GM12878 (cell line): ENCODE results near the gene THSD8. TPM values are rescaled to one million over a fixed set of nuclear protein-coding genes. Genes with fewer than 3 reads are reported as not detected.

Source experiments
- ATAC-seq: fragments of 200-7000 bp; cut with Tn5 transposase; 3 replicates; pipeline ENCODE4 v1.9.1; 2020; ENCODE audit warnings: mild to moderate bottlenecking, moderate library complexity
- BruUV-seq: library from RNA; stranded (reverse); fragments of 400-500 nt; replicated peaks from 2 replicates; lab custom pipeline; 2021; lab: Mats Ljungman, UMichigan
- CTCF ChIA-PET: fragments of 300-600 bp; sonication (Branson Sonifier 250); formaldehyde crosslinking; extraction: SDS; loops from one replicate; lab custom pipeline; 2021; ENCODE audit warnings: inconsistent platforms; lab: Yijun Ruan, JAX
- POLR2A ChIA-PET: fragments of 350-600 bp; formaldehyde crosslinking; extraction: SDS; loops from one replicate; lab custom pipeline; 2021; ENCODE audit warnings: inconsistent platforms; lab: Charles Lee
- RAD21 ChIA-PET: fragments of 300-600 bp; sonication (Branson Sonifier 250); formaldehyde crosslinking; loops from one replicate; lab custom pipeline; 2023; ENCODE audit warnings: antibody characterized with exemption; ENCODE audit not compliant: unreplicated experiment; lab: Charles Lee
- SMC1A ChIA-PET: fragments of 300-600 bp; sonication (Branson Sonifier 250); formaldehyde crosslinking; loops from one replicate; lab custom pipeline; 2023; ENCODE audit not compliant: unreplicated experiment, uncharacterized antibody; lab: Charles Lee
- DNase-seq: peaks from one replicate; pipeline ENCODE4 v3.0.0-alpha.2; 2011; ENCODE audit warnings: low read depth, low spot score
- FAIRE-seq: peaks from 3 replicates; lab custom pipeline; 2011; peaks lifted over from hg19 to GRCh38; lab: Jason Lieb, UNC
- H2AFZ ChIP-seq: 2 replicates; pipeline ENCODE4 v1.6.0; 2011; ENCODE audit warnings: low read depth, low read length, control low read depth; ENCODE audit not compliant: control insufficient read depth
- H3K27ac ChIP-seq: 2 replicates; pipeline ENCODE4 v1.5.1; 2011; ENCODE audit warnings: control low read depth; ENCODE audit not compliant: control insufficient read depth, insufficient read depth
- H3K27me3 ChIP-seq, 2 experiments: replicated peaks in 1 of 2; 2 replicates each; pipeline versions ENCODE4 v1.6.0 to v1.6.1; 2011; ENCODE audit warnings: low read length in 1 of 2; ENCODE audit not compliant: control insufficient read depth in 2 of 2, insufficient read depth in 2 of 2
- H3K36me3 ChIP-seq, 2 experiments: 2 replicates each; pipeline ENCODE4 v1.5.1; 2011; ENCODE audit warnings: low read length in 1 of 2; ENCODE audit not compliant: control insufficient read depth in 2 of 2, insufficient read depth in 2 of 2
- H3K4me1 ChIP-seq: 2 replicates; pipeline ENCODE4 v1.6.1; 2011; ENCODE audit warnings: mild to moderate bottlenecking, low read length, moderate library complexity, mixed read lengths; ENCODE audit not compliant: control insufficient read depth, insufficient read depth
- H3K4me2 ChIP-seq: 2 replicates; pipeline ENCODE4 v1.6.0; 2011; ENCODE audit warnings: control low read depth; ENCODE audit not compliant: control insufficient read depth, insufficient read depth
- H3K4me3 ChIP-seq: fragments of 200-600 bp; sonication (generic); 2 replicates; pipeline ENCODE4 v1.5.1; 2016
- H3K79me2 ChIP-seq: 2 replicates; pipeline ENCODE4 v1.6.0; 2011; ENCODE audit warnings: low read length; ENCODE audit not compliant: control insufficient read depth, insufficient read depth
- H3K9ac ChIP-seq: 2 replicates; pipeline ENCODE4 v1.8.0; 2011; ENCODE audit warnings: low read length, control low read depth, mixed read lengths; ENCODE audit not compliant: control insufficient read depth, insufficient read depth
- H3K9me3 ChIP-seq: replicated peaks from 3 replicates; pipeline ENCODE4 v1.5.1; 2011; ENCODE audit warnings: mild to moderate bottlenecking, low read length; ENCODE audit not compliant: control insufficient read depth, insufficient read depth
- H4K20me1 ChIP-seq: 2 replicates; pipeline ENCODE4 v1.6.0; 2011; ENCODE audit not compliant: control insufficient read depth, insufficient read depth
- BHLHE40 ChIP-seq, 2 experiments: fragments of 450-650 bp in 1 of 2; IDR thresholded peaks; 2 replicates each; pipeline ENCODE4 v1.6.1; 2011 to 2017; ENCODE audit warnings: low read depth in 2 of 2, borderline replicate concordance in 1 of 2, improper control_type of control experiment in 1 of 2, low read length in 1 of 2, mild to moderate bottlenecking in 1 of 2
- E2F4 ChIP-seq: IDR thresholded peaks from 2 replicates; pipeline ENCODE4 v1.6.1; 2012; ENCODE audit warnings: low read depth, low read length, improper control_type of control experiment
- NFYB ChIP-seq: IDR thresholded peaks from 2 replicates; pipeline ENCODE4 v1.6.1; 2011; ENCODE audit warnings: low read depth, mild to moderate bottlenecking, low read length, improper control_type of control experiment, moderate library complexity; ENCODE audit not compliant: insufficient read depth
- RB1 ChIP-seq: fragments of 450-650 bp; formaldehyde crosslinking; IDR thresholded peaks from 2 replicates; pipeline ENCODE4 v1.6.1; 2017; ENCODE audit warnings: mild to moderate bottlenecking, borderline replicate concordance
- SIX5 ChIP-seq: IDR thresholded peaks from 2 replicates; pipeline ENCODE4 v1.6.1; 2011; ENCODE audit warnings: mild to moderate bottlenecking, low read depth, low read length, moderate library complexity; ENCODE audit not compliant: severe bottlenecking
- SREBF2 ChIP-seq: IDR thresholded peaks from 2 replicates; pipeline ENCODE4 v1.6.1; 2012; ENCODE audit warnings: mild to moderate bottlenecking, low read length
- SUZ12 ChIP-seq: fragments of 200-600 bp; sonication (generic); IDR thresholded peaks from one replicate; pipeline ENCODE4 v1.6.1; 2018; ENCODE audit warnings: antibody characterized with exemption, mild to moderate bottlenecking; ENCODE audit not compliant: unreplicated experiment
- USF1 ChIP-seq: IDR thresholded peaks from 2 replicates; pipeline ENCODE4 v1.6.1; 2011; ENCODE audit warnings: borderline replicate concordance, low read depth, mild to moderate bottlenecking, moderate library complexity, mixed read lengths, low read length; ENCODE audit not compliant: insufficient read depth; ENCODE audit errors: extremely low read length
- WRNIP1 ChIP-seq: IDR thresholded peaks from 2 replicates; pipeline ENCODE4 v1.6.1; 2011; ENCODE audit warnings: low read depth, low read length, improper control_type of control experiment, borderline replicate concordance
- WGBS: methylation state at CpG from one replicate; pipeline ENCODE4 v1.1.6; 2016; ENCODE audit warnings: low lambda C conversion rate; ENCODE audit not compliant: insufficient replicate concordance, insufficient coverage; ENCODE audit errors: missing lambda C conversion rate; 5-methylcytosine and 5-hydroxymethylcytosine counted together
- in situ Hi-C: fragments of 300-500 bp; cut with MboI; formaldehyde crosslinking; loops from 9 replicates; pipeline ENCODE4 v1.14.3; 2018; ENCODE audit warnings: mixed read lengths
- intact Hi-C: fragments of 100-400 bp; cut with micrococcal nuclease; formaldehyde crosslinking; loops from one replicate; pipeline ENCODE4 v1.14.2; 2022; ENCODE audit not compliant: unreplicated experiment
- polyA plus RNA-seq, 11 experiments: library from polyadenylated mRNA; depleted of rRNA in 4 of 11; unstranded in 6 of 11; stranded (reverse) in 5 of 11; fragments of >200 nt; fragmentation: Nextera tagmentation in 4 of 11; fragmentation: Illumina TruSeq in 1 of 11; extraction: Ambion mirVana in 4 of 11; extraction: Trizol in 1 of 11; gene quantifications; 1 replicate in 1 of 11; 2 replicates in 10 of 11; pipeline versions ENCODE4 v1.2.1 to v1.2.3, GENCODE V29; 2011 to 2016; ENCODE audit warnings: inconsistent platforms in 2 of 11, missing spikeins in 2 of 11, low read depth in 1 of 11
- total RNA-seq, 4 experiments: library from RNA; depleted of rRNA in 3 of 4; stranded (reverse); fragments of >200 nt in 3 of 4; fragmentation: Illumina TruSeq in 1 of 4; extraction: Trizol in 1 of 4; gene quantifications; 2 replicates each; pipeline versions ENCODE4 v1.2.1 to v1.2.3, GENCODE V29; 2013 to 2021

The THSD8 gene
- total and polyA plus RNA-seq, 10 of the 15 experiments (the other 5 are each of a cell fraction or from before 2014, with no cell fraction given), result 0.24 to 32.3 (median 21.3) TPM; not detected in 2

GRCh38 chr19:12834976-12835757, 33.3 kb downstream of the THSD8 start:
- no peak overlapping the region for H3K4me3 ChIP-seq
- in situ Hi-C loops (no loop called here), intact Hi-C loops (no loop called here)
- H3K79me2 ChIP-seq, result no peaks in the 10 kb centered on the region
- no peak overlapping the region for H3K9ac ChIP-seq
- ChIA-PET RAD21 (interaction anchor here (0.7 kb wide), 1 partner anchor 12 kb away, joined by 4 read pairs; no protein-coding TSS in a partner anchor), POLR2A (interaction anchor here (0.6 kb wide), 1 partner anchor 342 kb away, joined by 3 read pairs; no protein-coding TSS in a partner anchor), SMC1A (interaction anchor here (0.5 kb wide), 1 partner anchor 1310 kb away, joined by 3 read pairs; no protein-coding TSS in a partner anchor), CTCF (interaction anchor here (1.1 to 2.1 kb wide), 5 partner anchors 12 to 130 kb away, joined by 3 to 4 read pairs (median 4); no protein-coding TSS in a partner anchor)
- WGBS, result 16% methylated on average over 28 of the region's 39 CpGs
- DNase-seq, result no peak
- no peaks in the 10 kb centered on the region for H3K36me3 ChIP-seq
- no peak for TF ChIP-seq USF1
- peak; percentile 45; the same call in 1 of the 2 replicates for TF ChIP-seq NFYB
- TF ChIP-seq SUZ12, result peak; percentile 24
- TF ChIP-seq WRNIP1, result no peak
- peak; percentile 51; the same call in 1 of the 2 replicates for TF ChIP-seq E2F4
- no peak for TF ChIP-seq SREBF2
- TF ChIP-seq BHLHE40 (IDR thresholded peaks at IDR 0.05; ENCODE audit: borderline replicate concordance in 1 of 2, low read depth in 2 of 2, low read length in 1 of 2), result no peak
- no peak for TF ChIP-seq SIX5
- TF ChIP-seq RB1, result no peak
- H3K4me1 ChIP-seq, result peaks cover 4% of the 10 kb centered on the region; the same call in 1 of the 2 replicates
- FAIRE-seq, result no peak
- 0 out of 2 replicates have a peak overlapping the region, but pooled peaks have one; percentile 17 for H3K4me2 ChIP-seq
- no peaks in the 10 kb centered on the region; the same call in none of the 3 replicates for H3K9me3 ChIP-seq
- no peak overlapping the region for H2AFZ ChIP-seq
- H4K20me1 ChIP-seq, result no peaks in the 10 kb centered on the region; the same call in 1 of the 2 replicates
- no TSS peak for BruUV-seq
- H3K27me3 ChIP-seq, result peaks cover 10 to 43% of the 10 kb centered on the region in 2 experiments
- H3K27ac ChIP-seq, result no peak overlapping the region
- ATAC-seq, result peak; percentile 26; the same call in 2 of the 3 replicates
